Ishikawa (cell line): Measurements from ENCODE around the gene ANO7.

Experiments used
- CEBPB ChIP-seq: IDR thresholded peaks from 2 replicates; pipeline ENCODE4 v1.6.1; 2012
- CREB1 ChIP-seq: IDR thresholded peaks from 2 replicates; pipeline ENCODE4 v1.6.1; 2012; ENCODE audit warnings: low read depth
- EGR1 ChIP-seq: IDR thresholded peaks from 2 replicates; pipeline ENCODE4 v1.6.1; 2012
- EP300 ChIP-seq: IDR thresholded peaks from 2 replicates; pipeline ENCODE4 v1.6.1; 2012; ENCODE audit warnings: borderline replicate concordance
- FOXM1 ChIP-seq: IDR thresholded peaks from 2 replicates; pipeline ENCODE4 v1.6.1; 2012; ENCODE audit warnings: low read depth, borderline replicate concordance
- MAX ChIP-seq: IDR thresholded peaks from 2 replicates; pipeline ENCODE4 v1.6.1; 2012
- NFIC ChIP-seq: IDR thresholded peaks from 2 replicates; pipeline ENCODE4 v1.6.1; 2012
- RAD21 ChIP-seq: IDR thresholded peaks from 2 replicates; pipeline ENCODE4 v1.6.1; 2012; ENCODE audit warnings: low read depth
- REST ChIP-seq: IDR thresholded peaks from 2 replicates; pipeline ENCODE4 v1.6.1; 2012; ENCODE audit warnings: low read depth, mild to moderate bottlenecking
- TAF1 ChIP-seq: IDR thresholded peaks from 2 replicates; pipeline ENCODE4 v1.6.1; 2012; ENCODE audit warnings: low read depth, mild to moderate bottlenecking
- TCF12 ChIP-seq: IDR thresholded peaks from 2 replicates; pipeline ENCODE4 v1.6.1; 2012; ENCODE audit warnings: low read depth
- TEAD4 ChIP-seq: IDR thresholded peaks from 2 replicates; pipeline ENCODE4 v1.6.1; 2012
- USF1 ChIP-seq: IDR thresholded peaks from 2 replicates; pipeline ENCODE4 v1.6.1; 2012
- YY1 ChIP-seq: IDR thresholded peaks from 2 replicates; pipeline ENCODE4 v1.6.1; 2012; ENCODE audit warnings: low read depth
- ZBTB7A ChIP-seq: IDR thresholded peaks from 2 replicates; pipeline ENCODE4 v1.6.1; 2012; ENCODE audit warnings: low read depth

Gene ANO7

GRCh38 chr2:241239552-241240202 lies 51.2 kb downstream of the ANO7 start:
- TF ChIP-seq CEBPB (no peak), CREB1 (no peak), TCF12 (no peak), RAD21 (no peak), TAF1 (no peak), EP300 (no peak), MAX (no peak), FOXM1 (no peak)

- TF ChIP-seq REST (no peak), ZBTB7A (no peak), TEAD4 (no peak), RAD21 (no peak), NFIC (no peak), YY1 (no peak), USF1 (no peak), MAX (no peak), EP300 (no peak), TCF12 (no peak), EGR1 (no peak), CEBPB (no peak), CREB1 (no peak), FOXM1 (no peak)
These were observed 52.0 kb downstream of the ANO7 start for GRCh38 chr2:241240320-241241004.

- TF ChIP-seq YY1, result no peak
- no peak for TF ChIP-seq FOXM1
- no peak for TF ChIP-seq MAX
- TF ChIP-seq NFIC, result no peak
- TF ChIP-seq EGR1, result no peak
These were observed 53.2 kb downstream of the ANO7 start for GRCh38 chr2:241241669-241242068.

- TF ChIP-seq REST (no peak), ZBTB7A (no peak), TCF12 (no peak), NFIC (no peak), YY1 (no peak), CREB1 (no peak), CEBPB (no peak), MAX (no peak), EGR1 (no peak), FOXM1 (no peak), RAD21 (no peak), TAF1 (no peak), USF1 (no peak), TEAD4 (no peak), EP300 (no peak)
These were observed 53.8 kb downstream of the ANO7 start for GRCh38 chr2:241242306-241242705.

- TF ChIP-seq USF1 (no peak), REST (no peak), EP300 (no peak), MAX (no peak), EGR1 (no peak), TCF12 (no peak), RAD21 (no peak), TAF1 (no peak), TEAD4 (no peak), CREB1 (no peak), FOXM1 (no peak), CEBPB (no peak), ZBTB7A (no peak), NFIC (no peak), YY1 (no peak)
These were observed 55.9 kb downstream of the ANO7 start for GRCh38 chr2:241244368-241244767.
